ENCODE data around the gene WFDC11. TPM values are rescaled to one million over a fixed set of nuclear protein-coding genes. Genes with fewer than 3 reads are reported as not detected.
"Not testable (repeated sequence)": the region's sequence is repeated elsewhere in the genome, so short reads cannot be mapped to it uniquely, and the experiment has no call there.

WFDC11 gene
- total RNA-seq (not detected), total RNA-seq (0 to 0.17 (median 0) reads per million in 172 experiments)
- not detected for polyA plus RNA-seq (2013, experiment 1 of 2)
- polyA plus RNA-seq (2013, experiment 2 of 2): not detected

DNA sequence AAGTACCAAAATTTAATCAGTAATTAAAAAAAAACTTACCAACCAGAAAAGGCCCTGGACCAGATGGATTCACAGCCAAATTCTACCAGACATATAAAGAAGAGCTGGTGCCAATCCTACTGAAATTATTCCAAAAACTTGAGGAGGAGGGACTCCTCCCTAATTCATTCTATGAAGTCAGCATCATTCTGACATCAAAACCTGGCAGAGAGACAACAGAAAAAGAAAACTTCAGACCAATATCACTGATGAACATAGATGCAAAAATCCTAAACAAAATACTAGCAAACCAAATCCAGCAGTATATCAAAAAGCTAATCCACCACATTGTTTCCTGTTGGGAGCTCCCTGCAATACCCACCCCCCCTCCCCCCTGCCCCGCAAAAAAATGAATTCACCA is at the start of gene WFDC11:
WFDC11 (minus strand) TSS at position 101 of the 400 bp plus-strand sequence. CDS start 19,639 bp downstream, outside the sequence.
- TF ChIP-seq, protein P1, sequence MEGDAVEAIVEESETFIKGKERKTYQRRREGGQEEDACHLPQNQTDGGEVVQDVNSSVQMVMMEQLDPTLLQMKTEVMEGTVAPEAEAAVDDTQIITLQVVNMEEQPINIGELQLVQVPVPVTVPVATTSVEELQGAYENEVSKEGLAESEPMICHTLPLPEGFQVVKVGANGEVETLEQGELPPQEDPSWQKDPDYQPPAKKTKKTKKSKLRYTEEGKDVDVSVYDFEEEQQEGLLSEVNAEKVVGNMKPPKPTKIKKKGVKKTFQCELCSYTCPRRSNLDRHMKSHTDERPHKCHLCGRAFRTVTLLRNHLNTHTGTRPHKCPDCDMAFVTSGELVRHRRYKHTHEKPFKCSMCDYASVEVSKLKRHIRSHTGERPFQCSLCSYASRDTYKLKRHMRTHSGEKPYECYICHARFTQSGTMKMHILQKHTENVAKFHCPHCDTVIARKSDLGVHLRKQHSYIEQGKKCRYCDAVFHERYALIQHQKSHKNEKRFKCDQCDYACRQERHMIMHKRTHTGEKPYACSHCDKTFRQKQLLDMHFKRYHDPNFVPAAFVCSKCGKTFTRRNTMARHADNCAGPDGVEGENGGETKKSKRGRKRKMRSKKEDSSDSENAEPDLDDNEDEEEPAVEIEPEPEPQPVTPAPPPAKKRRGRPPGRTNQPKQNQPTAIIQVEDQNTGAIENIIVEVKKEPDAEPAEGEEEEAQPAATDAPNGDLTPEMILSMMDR (IDR thresholded peaks at IDR 0.05): no peak
- H3K4me3 ChIP-seq (ENCODE audit: low read length): no peak within 1 kb of the TSS
- peaks cover 0 to 6% of the 10 kb centered on the region in 2 experiments for H3K9me3 ChIP-seq (ENCODE audit: control insufficient read depth in 1 of 2, insufficient read depth in 1 of 2, low read length in 2 of 2)
- Mint-ChIP-seq H3K27ac (no peak within 1 kb of the TSS), H3K4me1 (ENCODE audit: low read depth) (no peaks in the 10 kb centered on the region), H3K4me3 (no peak within 1 kb of the TSS), H3K9me3 (no peaks in the 10 kb centered on the region), H3K36me3 (ENCODE audit: low read depth) (no peaks in the 10 kb centered on the region), H3K27me3 (peaks cover 68% of the 10 kb centered on the region)
- ATAC-seq (ENCODE audit: poor library complexity) (no peak), DNase-seq (no peak)
- ChIA-PET CTCF (no interaction called here), POLR2A (no interaction called here)
- peaks cover 0 to 10% of the 10 kb centered on the region in 2 experiments for H3K27me3 ChIP-seq (ENCODE audit: control insufficient read depth in 1 of 2, insufficient read depth in 2 of 2, low read length in 2 of 2)
- H3K36me3 ChIP-seq (ENCODE audit: insufficient read depth, low read length): no peaks in the 10 kb centered on the region
- no peaks in the 10 kb centered on the region for H3K4me1 ChIP-seq (ENCODE audit: insufficient read depth, low read length)
- no peak within 1 kb of the TSS for H3K27ac ChIP-seq (ENCODE audit: low read depth in 1 of 2, low read length in 2 of 2)
- intact Hi-C loops (cut with DNase I, micrococcal nuclease): no loop called here

- POLR2A ChIA-PET; H3K27ac ChIP-seq (ENCODE audit: low read depth in 1 of 2, low read length in 2 of 2); H3K9me3 ChIP-seq (ENCODE audit: control insufficient read depth in 1 of 2, insufficient read depth in 1 of 2, low read length in 2 of 2); CTCF ChIA-PET; H3K4me1 Mint-ChIP-seq (ENCODE audit: low read depth); H3K27me3 ChIP-seq (ENCODE audit: control insufficient read depth in 1 of 2, insufficient read depth in 2 of 2, low read length in 2 of 2); H3K36me3 ChIP-seq (ENCODE audit: insufficient read depth, low read length); ATAC-seq (ENCODE audit: poor library complexity); H3K9me3 Mint-ChIP-seq; intact Hi-C loops (cut with DNase I, micrococcal nuclease); H3K27ac Mint-ChIP-seq; DNase-seq; H3K4me1 ChIP-seq (ENCODE audit: insufficient read depth, low read length); H3K4me3 ChIP-seq (ENCODE audit: low read length); H3K4me3 Mint-ChIP-seq; H3K36me3 Mint-ChIP-seq (ENCODE audit: low read depth): not testable (repeated sequence)
- H3K27me3 Mint-ChIP-seq: peaks cover 25% of the 10 kb centered on the region
Measured at GRCh38 chr20:45716141-45716688, 46.2 kb upstream of the WFDC11 start.

DNA sequence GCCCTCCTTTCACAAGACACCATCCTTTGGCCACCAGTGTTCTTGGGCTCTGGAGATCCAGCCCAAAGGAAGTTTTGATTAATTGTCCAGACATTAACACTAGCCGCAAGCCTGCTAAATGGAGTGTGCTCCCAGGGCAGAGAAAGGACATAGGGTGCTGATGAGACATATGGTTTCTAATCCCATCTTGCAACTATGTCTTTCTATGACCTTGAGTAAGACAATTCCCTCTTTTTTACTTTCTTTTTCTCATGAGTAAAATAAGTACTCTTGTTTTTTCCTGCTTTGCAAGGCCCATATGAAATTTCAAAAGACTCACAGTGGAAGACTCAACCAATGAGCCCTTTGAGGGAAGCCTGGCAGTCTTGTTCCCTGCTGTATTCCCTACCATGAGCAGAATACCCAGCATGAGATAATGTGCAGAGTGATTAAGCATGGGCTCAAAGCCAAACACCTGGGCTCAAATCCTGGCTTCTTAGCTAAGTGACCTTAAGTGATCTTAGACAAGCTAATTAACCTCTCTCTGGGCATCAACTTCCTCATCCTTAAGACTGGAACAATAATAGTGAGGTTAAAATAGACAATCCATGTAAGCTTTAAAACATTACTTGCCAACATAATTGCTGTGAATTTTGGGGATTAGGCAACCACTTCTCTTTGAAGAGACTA is 35.1 kb upstream of the WFDC11 start, which contains the start of gene WFDC10B:
WFDC10B (minus strand) TSS at position 51 of the 669 bp plus-strand sequence. CDS start 19,027 bp downstream, outside the sequence.
- CTCF ChIA-PET: no interaction called here

More for the DNA sequence above, 35.1 kb upstream of the WFDC11 start, which contains the start of gene WFDC10B:
- Mint-ChIP-seq H3K27me3 (peaks cover 56% of the 10 kb centered on the region), H3K9me3 (peaks cover 2% of the 10 kb centered on the region), H3K36me3 (ENCODE audit: low read depth) (no peaks in the 10 kb centered on the region), H3K4me1 (ENCODE audit: low read depth) (no peaks in the 10 kb centered on the region), H3K4me3 (no peak within 1 kb of the TSS), H3K27ac (no peak within 1 kb of the TSS)
- no peak for DNase-seq
- TF ChIP-seq, protein P1 (IDR thresholded peaks at IDR 0.05): no peak
- no peaks in the 10 kb centered on the region for H3K4me1 ChIP-seq (ENCODE audit: insufficient read depth, low read length)
- H3K4me3 ChIP-seq (ENCODE audit: low read length): no peak within 1 kb of the TSS
- H3K9me3 ChIP-seq (ENCODE audit: control insufficient read depth in 1 of 2, insufficient read depth in 1 of 2, low read length in 2 of 2): no peaks in the 10 kb centered on the region
- ATAC-seq (ENCODE audit: poor library complexity): no peak
- intact Hi-C loops (cut with DNase I, micrococcal nuclease): no loop called here
- POLR2A ChIA-PET: no interaction called here
- H3K27ac ChIP-seq (ENCODE audit: low read depth in 1 of 2, low read length in 2 of 2): no peak within 1 kb of the TSS
- no peaks in the 10 kb centered on the region for H3K36me3 ChIP-seq (ENCODE audit: insufficient read depth, low read length)
- peaks cover 5 to 22% of the 10 kb centered on the region in 2 experiments for H3K27me3 ChIP-seq (ENCODE audit: control insufficient read depth in 1 of 2, insufficient read depth in 2 of 2, low read length in 2 of 2)
